ENCODE data around the gene OVCH1.

Gene OVCH1

GRCh38 chr12:29531471-29531870 lies 34.0 kb upstream of the OVCH1 start:
- TF ChIP-seq RARB (CRISPR knock-in tag; IDR thresholded peaks at IDR 0.05) (no peak), BACH2 (CRISPR knock-in tag; IDR thresholded peaks at IDR 0.05; ENCODE audit: borderline replicate concordance) (no peak), ZNF565 (CRISPR knock-in tag; conservative IDR thresholded peaks at IDR 0.05; ENCODE audit: low read depth) (no peak), TCF4 (CRISPR knock-in tag; IDR thresholded peaks at IDR 0.05; ENCODE audit: borderline replicate concordance) (no peak), OSR1 (CRISPR knock-in tag; IDR thresholded peaks at IDR 0.05) (no peak), CSDC2 (CRISPR knock-in tag; IDR thresholded peaks at IDR 0.05) (no peak), CSRNP3 (CRISPR knock-in tag; IDR thresholded peaks at IDR 0.05) (no peak), ISL1 (CRISPR knock-in tag; IDR thresholded peaks at IDR 0.05) (no peak), POU6F1 (CRISPR knock-in tag; IDR thresholded peaks at IDR 0.05; ENCODE audit: borderline replicate concordance, low read depth) (no peak), ESRRG (CRISPR knock-in tag; IDR thresholded peaks at IDR 0.05) (no peak), SNAI2 (CRISPR knock-in tag; IDR thresholded peaks at IDR 0.05) (no peak), CREB5 (CRISPR knock-in tag; IDR thresholded peaks at IDR 0.05; ENCODE audit: low read depth) (no peak), ZNF8 (CRISPR knock-in tag; IDR thresholded peaks at IDR 0.05) (no peak), ARNTL (CRISPR knock-in tag; IDR thresholded peaks at IDR 0.05; ENCODE audit: borderline replicate concordance, low read depth) (no peak), PPARA (CRISPR knock-in tag; IDR thresholded peaks at IDR 0.05; ENCODE audit: borderline replicate concordance) (no peak), TSHZ2 (CRISPR knock-in tag; IDR thresholded peaks at IDR 0.05) (no peak), ZNF70 (CRISPR knock-in tag; IDR thresholded peaks at IDR 0.05) (no peak), PATZ1 (CRISPR knock-in tag; IDR thresholded peaks at IDR 0.05; ENCODE audit: borderline replicate concordance) (no peak), ZFP3 (CRISPR knock-in tag; IDR thresholded peaks at IDR 0.05) (no peak), TOX (CRISPR knock-in tag; IDR thresholded peaks at IDR 0.05; ENCODE audit: borderline replicate concordance) (no peak)
- ATAC-seq, result no peak

GRCh38 chr12:29530436-29530835 lies 33.0 kb upstream of the OVCH1 start:
- no peak for ATAC-seq
- no peak for TF ChIP-seq ZNF565 (CRISPR knock-in tag; conservative IDR thresholded peaks at IDR 0.05; ENCODE audit: low read depth)
- TF ChIP-seq TOX (CRISPR knock-in tag; IDR thresholded peaks at IDR 0.05; ENCODE audit: borderline replicate concordance), result no peak

- no peak for ATAC-seq
- TF ChIP-seq TOX (CRISPR knock-in tag; IDR thresholded peaks at IDR 0.05; ENCODE audit: borderline replicate concordance) (no peak), SNAI2 (CRISPR knock-in tag; IDR thresholded peaks at IDR 0.05) (no peak), ZFP30 (CRISPR knock-in tag; IDR thresholded peaks at IDR 0.05) (no peak), OSR1 (CRISPR knock-in tag; IDR thresholded peaks at IDR 0.05) (no peak), PATZ1 (CRISPR knock-in tag; IDR thresholded peaks at IDR 0.05; ENCODE audit: borderline replicate concordance) (no peak), TSHZ2 (CRISPR knock-in tag; IDR thresholded peaks at IDR 0.05) (no peak)
These were observed 30.7 kb upstream of the OVCH1 start for GRCh38 chr12:29528161-29528560.
